Lower lobe of right lung (tissue), 2 donors: ENCODE results near the gene CSRP2. TPM values are rescaled to one million over a fixed set of nuclear protein-coding genes. Genes with fewer than 3 reads are reported as not detected.

Experiments used
- ATAC-seq, 2 donors: fragments of 200-7000 bp; cut with Tn5 transposase; one replicate each; pipeline ENCODE4 v1.9.1; 2020 to 2022; ENCODE audit warnings: mild to moderate bottlenecking in 2 of 2, moderate library complexity in 2 of 2
- DNase-seq: peaks from one replicate; pipeline ENCODE4 v3.0.0-alpha.2; 2020
- H3K27ac ChIP-seq: fragments of 200-600 bp; one replicate; pipeline ENCODE4 v1.8.0; 2022
- H3K27me3 ChIP-seq: fragments of 200-600 bp; one replicate; pipeline ENCODE4 v1.8.0; 2022; ENCODE audit warnings: low read depth
- H3K36me3 ChIP-seq: fragments of 200-600 bp; one replicate; pipeline ENCODE4 v1.8.0; 2022; ENCODE audit warnings: mild to moderate bottlenecking
- H3K4me1 ChIP-seq: fragments of 200-600 bp; one replicate; pipeline ENCODE4 v1.8.0; 2022
- H3K4me3 ChIP-seq: fragments of 200-600 bp; one replicate; pipeline ENCODE4 v1.8.0; 2022; ENCODE audit warnings: mild to moderate bottlenecking
- H3K9me3 ChIP-seq: fragments of 200-600 bp; one replicate; pipeline ENCODE4 v1.8.0; 2022
- intact Hi-C: fragments of 100-400 bp; cut with DNase I; formaldehyde crosslinking; loops from one replicate; pipeline ENCODE4 v1.11.0; 2022
- total RNA-seq: library from RNA; stranded (reverse); fragmentation: NEBNext Ultra II Directional; extraction: Animal tissue kit (Norgen Biotek cat#: 25700); gene quantifications from one replicate; pipeline ENCODE4 v1.2.1, GENCODE V29; 2021
- TF ChIP-seq, protein P1 (sequence below): fragments of 200-600 bp; IDR thresholded peaks from one replicate; pipeline ENCODE4 v1.8.0; 2022; ENCODE audit warnings: antibody characterized with exemption, mild to moderate bottlenecking
- donor health status: DM: no; HTN: yes; CAD: no; lungs with severe emphysema.

The CSRP2 gene
- total RNA-seq, 1 donor from 2014 or later: 23.3 TPM

DNA sequence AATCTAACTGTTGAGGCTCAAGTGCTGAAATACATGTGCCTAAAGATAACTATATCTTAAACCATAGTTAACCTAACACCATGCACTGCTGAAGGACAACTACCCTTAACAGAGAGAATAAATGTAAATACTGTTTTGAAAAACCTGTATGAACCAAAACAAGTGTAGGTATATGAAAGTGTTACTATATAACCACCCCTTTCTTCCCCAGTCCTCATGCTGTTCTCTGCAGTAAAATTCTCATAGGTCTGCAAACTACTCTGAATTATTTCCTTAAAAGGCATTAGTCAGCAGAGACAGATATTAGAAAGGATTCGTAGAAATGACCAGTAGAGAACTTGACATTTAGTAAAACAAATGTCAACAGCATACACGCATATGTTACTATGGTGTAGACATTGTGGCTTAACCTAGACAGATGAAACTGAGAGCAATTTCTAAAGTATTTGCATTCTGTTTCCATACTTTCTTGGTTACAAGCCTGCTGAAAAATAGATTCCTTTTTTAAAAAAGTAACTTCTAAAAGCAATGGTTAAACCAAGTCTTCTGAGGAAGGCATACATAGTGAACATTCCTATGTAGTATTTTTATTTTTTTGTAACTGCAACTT lies 13.9 kb downstream of the CSRP2 start:
- Histone ChIP-seq H3K36me3 (peaks cover 13% of the 10 kb centered on the region), H3K4me1 (no peaks in the 10 kb centered on the region), H3K27me3 (no peaks in the 10 kb centered on the region), H3K27ac (no peak overlapping the region), H3K4me3 (no peak overlapping the region), H3K9me3 (no peaks in the 10 kb centered on the region)
- TF ChIP-seq, protein P1, sequence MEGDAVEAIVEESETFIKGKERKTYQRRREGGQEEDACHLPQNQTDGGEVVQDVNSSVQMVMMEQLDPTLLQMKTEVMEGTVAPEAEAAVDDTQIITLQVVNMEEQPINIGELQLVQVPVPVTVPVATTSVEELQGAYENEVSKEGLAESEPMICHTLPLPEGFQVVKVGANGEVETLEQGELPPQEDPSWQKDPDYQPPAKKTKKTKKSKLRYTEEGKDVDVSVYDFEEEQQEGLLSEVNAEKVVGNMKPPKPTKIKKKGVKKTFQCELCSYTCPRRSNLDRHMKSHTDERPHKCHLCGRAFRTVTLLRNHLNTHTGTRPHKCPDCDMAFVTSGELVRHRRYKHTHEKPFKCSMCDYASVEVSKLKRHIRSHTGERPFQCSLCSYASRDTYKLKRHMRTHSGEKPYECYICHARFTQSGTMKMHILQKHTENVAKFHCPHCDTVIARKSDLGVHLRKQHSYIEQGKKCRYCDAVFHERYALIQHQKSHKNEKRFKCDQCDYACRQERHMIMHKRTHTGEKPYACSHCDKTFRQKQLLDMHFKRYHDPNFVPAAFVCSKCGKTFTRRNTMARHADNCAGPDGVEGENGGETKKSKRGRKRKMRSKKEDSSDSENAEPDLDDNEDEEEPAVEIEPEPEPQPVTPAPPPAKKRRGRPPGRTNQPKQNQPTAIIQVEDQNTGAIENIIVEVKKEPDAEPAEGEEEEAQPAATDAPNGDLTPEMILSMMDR: no peak
- no peak for ATAC-seq
- DNase-seq: no peak
- intact Hi-C loops: no loop called here

DNA sequence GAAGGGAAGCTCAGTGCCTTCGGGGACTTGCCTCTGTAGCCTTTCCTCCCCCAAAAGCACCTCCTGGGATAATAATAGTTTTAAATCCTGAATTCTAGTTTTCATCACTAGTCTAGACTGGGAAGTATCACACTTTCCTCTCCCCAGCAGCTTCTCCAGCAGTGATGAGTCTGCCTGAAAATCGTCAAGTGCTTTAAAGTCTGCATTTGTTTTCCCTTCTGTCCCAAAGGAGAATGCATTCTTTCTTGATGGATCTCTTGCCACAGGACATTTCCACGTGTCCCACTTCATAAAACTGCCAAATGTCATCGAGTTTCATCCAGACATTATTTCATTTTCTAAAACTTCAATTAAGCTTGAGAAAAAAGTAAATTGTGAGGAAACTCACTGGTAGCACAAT lies 15.0 kb downstream of the CSRP2 start:
- no peaks in the 10 kb centered on the region for H3K9me3 ChIP-seq
- no peak overlapping the region for H3K4me3 ChIP-seq
- peaks cover 19% of the 10 kb centered on the region for H3K36me3 ChIP-seq
- no peaks in the 10 kb centered on the region for H3K27me3 ChIP-seq
- TF ChIP-seq, protein P1: no peak
- H3K4me1 ChIP-seq: no peaks in the 10 kb centered on the region
- ATAC-seq (no peak), DNase-seq (no peak)
- intact Hi-C loops: no loop called here
- H3K27ac ChIP-seq: no peak overlapping the region

DNA sequence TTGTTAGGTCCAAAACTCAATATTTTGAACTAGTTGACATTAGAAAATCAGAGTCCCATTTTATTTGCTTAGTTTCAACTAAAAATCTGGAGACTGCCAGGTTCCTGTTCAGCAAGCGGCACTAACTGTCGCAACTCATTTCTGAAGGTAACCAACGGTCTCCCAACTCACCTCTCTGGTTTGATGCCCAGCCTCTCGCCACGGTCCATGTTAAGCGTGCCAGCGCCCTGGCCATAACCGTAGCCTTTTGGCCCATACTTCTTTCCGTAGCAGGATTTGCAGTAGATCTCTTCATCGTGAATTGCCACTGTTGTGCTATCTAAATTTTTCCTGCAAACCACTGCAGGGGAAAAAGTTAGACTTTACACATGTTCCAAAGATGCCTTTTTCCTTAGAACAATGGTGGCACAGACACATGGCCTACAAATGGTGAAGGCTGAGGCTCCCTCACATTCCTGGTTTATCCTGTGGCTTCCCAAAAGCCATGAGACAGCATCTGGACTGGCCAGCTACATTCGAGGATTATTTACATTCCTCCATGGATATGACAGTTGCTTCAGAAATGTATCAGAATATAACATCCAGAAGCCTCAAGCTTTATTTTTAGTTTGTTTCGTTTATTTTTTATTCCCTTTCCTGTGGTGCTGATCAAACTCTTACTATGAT lies 15.7 kb downstream of the CSRP2 start:
- TF ChIP-seq, protein P1: no peak
- ATAC-seq: no peak
- Histone ChIP-seq H3K27me3 (no peaks in the 10 kb centered on the region), H3K4me3 (no peak overlapping the region), H3K36me3 (peaks cover 19% of the 10 kb centered on the region), H3K9me3 (no peaks in the 10 kb centered on the region), H3K27ac (no peak overlapping the region), H3K4me1 (no peaks in the 10 kb centered on the region)
- no peak for DNase-seq
- intact Hi-C loops: no loop called here

DNA sequence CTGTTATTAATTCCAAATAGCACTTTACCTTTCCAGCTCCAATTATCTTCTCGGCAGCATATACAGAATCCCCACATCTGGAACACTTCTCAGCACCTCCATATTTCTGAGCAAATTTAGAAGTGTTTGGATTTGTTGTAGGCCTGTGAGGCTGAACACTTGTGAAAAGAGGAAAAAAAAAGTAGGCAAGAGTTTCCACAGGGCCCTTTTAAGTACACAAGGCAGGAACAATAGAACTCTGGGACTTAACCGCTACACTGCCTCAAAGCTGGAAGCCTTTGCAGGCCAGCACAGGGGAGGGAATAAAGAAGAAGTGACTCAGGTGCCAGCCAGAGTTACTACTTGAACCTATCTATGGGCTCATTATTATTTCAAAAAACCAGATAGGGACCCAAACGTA lies 18.6 kb downstream of the CSRP2 start:
- no peak overlapping the region for H3K27ac ChIP-seq
- DNase-seq: no peak
- intact Hi-C loops: no loop called here

DNA sequence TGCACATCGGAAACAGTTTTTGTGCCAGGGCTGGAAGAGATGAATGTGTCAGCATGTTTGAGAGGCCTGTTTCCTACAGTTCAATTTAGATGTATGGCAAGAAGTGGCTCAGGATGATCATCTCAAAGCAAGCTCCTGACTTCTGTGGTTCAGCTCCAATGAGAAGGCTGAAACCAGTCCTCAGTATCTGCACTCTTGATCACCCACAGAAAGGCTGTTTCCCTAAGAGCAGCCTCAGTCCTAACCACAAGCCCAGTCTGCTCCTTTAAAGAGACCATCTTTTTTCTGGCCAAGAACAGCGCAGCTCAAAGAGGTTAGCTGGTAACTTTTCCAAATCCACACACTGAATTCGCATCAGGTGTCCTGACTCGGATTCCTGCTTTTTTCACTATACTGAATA lies 19.2 kb downstream of the CSRP2 start:
- TF ChIP-seq, protein P1: no peak

More for the DNA sequence above, 18.6 kb downstream of the CSRP2 start:
- Histone ChIP-seq H3K4me1 (no peaks in the 10 kb centered on the region), H3K9me3 (peaks cover 10% of the 10 kb centered on the region), H3K27me3 (no peaks in the 10 kb centered on the region), H3K36me3 (peaks cover 27% of the 10 kb centered on the region), H3K4me3 (no peak overlapping the region)
- no peak for ATAC-seq
- TF ChIP-seq, protein P1: no peak

More for the DNA sequence above, 19.2 kb downstream of the CSRP2 start:
- H3K27ac ChIP-seq: no peak overlapping the region
- ATAC-seq: no peak
- H3K36me3 ChIP-seq: peaks cover 27% of the 10 kb centered on the region
- no peaks in the 10 kb centered on the region for H3K4me1 ChIP-seq
- DNase-seq: no peak
- no peak overlapping the region for H3K4me3 ChIP-seq
- intact Hi-C loops: no loop called here
- H3K9me3 ChIP-seq: peaks cover 10% of the 10 kb centered on the region
- H3K27me3 ChIP-seq: no peaks in the 10 kb centered on the region
